ENCODE measurements around the gene NFKBIE.

NFKBIE gene

GRCh38 chr6:44305200-44305725, 39.9 kb upstream of the NFKBIE start:
- Histone ChIP-seq H3K27me3 (ENCODE audit: insufficient read depth, low read length) (no peaks in the 10 kb centered on the region), H3K79me2 (ENCODE audit: control insufficient read depth, insufficient read depth, low read length, unreplicated experiment) (no peaks in the 10 kb centered on the region), H3K4me3 (ENCODE audit: low read depth, low read length) (no peak overlapping the region), H3K27ac (ENCODE audit: low read depth, low read length) (no peak overlapping the region), H3K36me3 (ENCODE audit: insufficient read depth, low read length) (peaks cover 8% of the 10 kb centered on the region; the same call in 1 of the 2 replicates), H3K4me1 (ENCODE audit: control insufficient read depth, insufficient read depth, low read length, unreplicated experiment) (peaks cover 4% of the 10 kb centered on the region), H2AFZ (ENCODE audit: low read length, unreplicated experiment) (no peak overlapping the region)

DNA sequence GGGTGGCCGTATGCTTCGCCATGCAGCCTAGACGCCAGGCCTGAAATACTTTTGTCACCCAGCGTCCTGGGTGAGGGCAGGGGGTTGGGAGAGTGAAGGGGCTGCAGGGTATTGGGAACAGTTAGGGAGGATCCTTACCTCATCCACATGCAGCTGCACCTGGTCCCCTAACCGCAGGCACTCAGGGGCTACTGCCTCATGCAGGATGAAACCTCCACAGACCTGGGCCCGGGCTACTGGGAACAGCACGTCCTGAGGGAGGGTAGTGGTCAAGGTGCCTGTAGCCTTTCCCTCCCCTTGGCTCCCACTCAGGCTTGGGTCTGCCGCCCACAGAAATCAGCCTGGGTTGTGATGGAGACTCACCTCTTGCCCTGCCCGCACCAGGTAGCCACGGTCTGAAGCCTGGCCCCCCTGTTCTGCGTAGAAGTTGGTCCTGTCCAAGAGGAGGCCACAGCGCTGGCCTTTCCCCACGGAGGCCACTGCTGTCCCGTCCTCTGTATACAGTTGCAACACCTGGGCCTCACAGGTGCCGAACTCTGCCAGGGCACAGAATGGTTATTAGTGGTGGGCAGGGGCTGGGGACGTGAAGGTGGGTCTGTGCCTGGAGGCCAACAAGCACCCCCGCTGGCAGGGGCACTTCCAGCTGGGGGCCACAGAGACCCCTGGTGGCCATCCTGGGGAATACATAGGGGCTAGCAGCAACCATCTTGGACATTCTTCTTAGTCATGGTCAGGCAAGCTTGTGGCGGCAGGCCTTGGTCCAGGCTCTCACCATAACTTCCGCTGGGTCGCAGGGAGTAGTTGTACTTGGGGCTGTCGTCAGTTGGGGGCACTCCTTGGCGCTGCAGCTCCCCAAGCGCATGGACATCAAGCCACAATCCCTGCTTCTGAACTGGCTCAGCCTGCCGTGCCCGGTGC, 39.2 kb upstream of the NFKBIE start:
- peaks cover 4% of the 10 kb centered on the region for H3K4me1 ChIP-seq (ENCODE audit: control insufficient read depth, insufficient read depth, low read length, unreplicated experiment)
- no peak overlapping the region for H3K27ac ChIP-seq (ENCODE audit: low read depth, low read length)
- peaks cover under 1% of the 10 kb centered on the region; the same call in 1 of the 2 replicates for H3K36me3 ChIP-seq (ENCODE audit: insufficient read depth, low read length)

DNA sequence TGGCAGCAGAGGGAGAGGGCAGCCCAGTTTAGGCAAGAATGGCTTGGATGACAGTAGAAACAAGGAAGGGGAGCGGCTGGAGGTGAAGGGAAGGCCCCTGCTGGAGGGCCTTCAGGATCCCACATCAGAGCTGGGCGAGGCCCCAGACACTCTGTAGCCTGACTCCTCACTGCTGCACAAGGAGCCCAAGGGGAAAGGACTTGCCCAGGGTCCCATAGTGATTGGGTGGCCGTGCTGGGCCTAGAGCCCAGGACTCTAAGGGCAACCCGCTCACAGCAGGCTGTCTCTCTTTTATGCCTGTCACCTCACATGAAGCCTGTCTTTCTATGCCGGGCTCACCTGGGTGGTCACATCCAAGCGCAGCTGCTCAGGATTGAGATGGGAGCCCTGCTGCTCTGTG, 38.5 kb upstream of the NFKBIE start:
- Histone ChIP-seq H3K4me1 (ENCODE audit: control insufficient read depth, insufficient read depth, low read length, unreplicated experiment) (peaks cover 4% of the 10 kb centered on the region), H3K27ac (ENCODE audit: low read depth, low read length) (no peak overlapping the region), H3K79me2 (ENCODE audit: control insufficient read depth, insufficient read depth, low read length, unreplicated experiment) (no peaks in the 10 kb centered on the region), H3K27me3 (ENCODE audit: insufficient read depth, low read length) (no peaks in the 10 kb centered on the region), H3K4me3 (ENCODE audit: low read depth, low read length) (no peak overlapping the region), H2AFZ (ENCODE audit: low read length, unreplicated experiment) (no peak overlapping the region), H3K36me3 (ENCODE audit: insufficient read depth, low read length) (no peaks in the 10 kb centered on the region)

More for the DNA sequence above, 39.2 kb upstream of the NFKBIE start:
- H3K4me3 ChIP-seq (ENCODE audit: low read depth, low read length) = no peak overlapping the region
- H2AFZ ChIP-seq (ENCODE audit: low read length, unreplicated experiment) = no peak overlapping the region
- no peaks in the 10 kb centered on the region for H3K27me3 ChIP-seq (ENCODE audit: insufficient read depth, low read length)
- no peaks in the 10 kb centered on the region for H3K79me2 ChIP-seq (ENCODE audit: control insufficient read depth, insufficient read depth, low read length, unreplicated experiment)

DNA sequence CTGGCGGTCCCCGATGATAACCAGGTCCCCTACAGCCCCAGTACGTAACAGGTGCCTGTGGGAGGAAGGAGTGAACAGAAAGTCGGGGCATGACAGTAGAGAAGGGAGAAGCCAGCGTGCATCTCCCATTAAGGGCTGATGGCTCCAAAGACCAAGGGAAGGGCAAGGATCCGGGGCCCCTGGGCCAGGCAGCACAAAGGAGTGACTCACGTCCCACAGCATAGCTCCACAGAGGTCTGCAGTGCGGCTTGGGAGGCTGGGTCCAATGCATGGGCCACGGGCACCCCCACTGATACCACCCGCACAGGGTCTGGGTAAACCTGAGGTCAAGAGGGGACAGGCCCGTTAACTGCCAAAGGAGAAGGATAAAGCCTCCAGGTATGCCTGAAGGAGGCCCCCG, 37.5 kb upstream of the NFKBIE start:
- no peaks in the 10 kb centered on the region for H3K36me3 ChIP-seq (ENCODE audit: insufficient read depth, low read length)
- H3K4me1 ChIP-seq (ENCODE audit: control insufficient read depth, insufficient read depth, low read length, unreplicated experiment) = peaks cover 4% of the 10 kb centered on the region
- H3K79me2 ChIP-seq (ENCODE audit: control insufficient read depth, insufficient read depth, low read length, unreplicated experiment) = no peaks in the 10 kb centered on the region
- no peak overlapping the region for H3K27ac ChIP-seq (ENCODE audit: low read depth, low read length)
- H3K27me3 ChIP-seq (ENCODE audit: insufficient read depth, low read length) = peaks cover 8% of the 10 kb centered on the region
- H2AFZ ChIP-seq (ENCODE audit: low read length, unreplicated experiment) = no peak overlapping the region
- no peak overlapping the region for H3K4me3 ChIP-seq (ENCODE audit: low read depth, low read length)

GRCh38 chr6:44301782-44302564, 36.6 kb upstream of the NFKBIE start:
- Histone ChIP-seq H3K36me3 (ENCODE audit: insufficient read depth, low read length) (no peaks in the 10 kb centered on the region), H3K4me1 (ENCODE audit: control insufficient read depth, insufficient read depth, low read length, unreplicated experiment) (peaks cover 4% of the 10 kb centered on the region), H3K27me3 (ENCODE audit: insufficient read depth, low read length) (peaks cover 17% of the 10 kb centered on the region), H2AFZ (ENCODE audit: low read length, unreplicated experiment) (no peak overlapping the region), H3K79me2 (ENCODE audit: control insufficient read depth, insufficient read depth, low read length, unreplicated experiment) (no peaks in the 10 kb centered on the region), H3K4me3 (ENCODE audit: low read depth, low read length) (no peak overlapping the region), H3K27ac (ENCODE audit: low read depth, low read length) (no peak overlapping the region)

- Histone ChIP-seq H3K4me1 (ENCODE audit: control insufficient read depth, insufficient read depth, low read length, unreplicated experiment) (peaks cover 4% of the 10 kb centered on the region), H3K27ac (ENCODE audit: low read depth, low read length) (no peak overlapping the region), H3K36me3 (ENCODE audit: insufficient read depth, low read length) (no peaks in the 10 kb centered on the region), H2AFZ (ENCODE audit: low read length, unreplicated experiment) (no peak overlapping the region), H3K79me2 (ENCODE audit: control insufficient read depth, insufficient read depth, low read length, unreplicated experiment) (no peaks in the 10 kb centered on the region), H3K27me3 (ENCODE audit: insufficient read depth, low read length) (peaks cover 26% of the 10 kb centered on the region), H3K4me3 (ENCODE audit: low read depth, low read length) (no peak overlapping the region)
These were observed 35.8 kb upstream of the NFKBIE start for GRCh38 chr6:44301106-44301505.

DNA sequence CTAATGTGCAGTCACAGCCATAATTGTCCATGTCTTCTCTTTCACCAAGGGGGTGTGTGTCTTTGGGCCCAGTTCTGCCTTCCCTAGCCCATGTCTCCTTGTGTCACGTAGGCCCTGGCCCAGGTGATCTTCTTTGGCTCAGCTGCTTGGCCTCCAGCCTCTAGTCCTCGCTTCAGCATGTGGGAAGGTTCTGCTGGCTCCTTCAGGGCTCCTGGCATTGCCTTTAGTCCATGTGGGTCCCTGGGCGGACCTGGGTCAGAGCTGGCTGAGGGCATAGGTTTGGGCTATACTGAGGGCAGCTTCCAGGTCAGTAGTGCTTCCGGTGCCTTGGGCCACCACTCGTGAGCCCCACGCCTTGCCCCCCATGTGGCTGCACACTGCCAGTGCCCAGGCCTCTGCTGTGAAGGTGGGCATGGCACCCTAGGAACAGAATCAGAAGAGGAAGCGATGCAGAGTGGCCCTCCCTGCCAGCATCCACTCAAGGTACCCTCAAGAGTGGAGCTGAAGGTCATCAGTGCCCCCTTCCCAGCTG, 35.0 kb upstream of the NFKBIE start:
- Histone ChIP-seq H3K27me3 (ENCODE audit: insufficient read depth, low read length) (peaks cover 33% of the 10 kb centered on the region), H3K4me3 (ENCODE audit: low read depth, low read length) (no peak overlapping the region), H3K36me3 (ENCODE audit: insufficient read depth, low read length) (no peaks in the 10 kb centered on the region), H3K79me2 (ENCODE audit: control insufficient read depth, insufficient read depth, low read length, unreplicated experiment) (no peaks in the 10 kb centered on the region), H3K27ac (ENCODE audit: low read depth, low read length) (no peak overlapping the region), H3K4me1 (ENCODE audit: control insufficient read depth, insufficient read depth, low read length, unreplicated experiment) (peaks cover 4% of the 10 kb centered on the region), H2AFZ (ENCODE audit: low read length, unreplicated experiment) (no peak overlapping the region)

GRCh38 chr6:44298864-44299263, 33.5 kb upstream of the NFKBIE start:
- H3K27me3 ChIP-seq (ENCODE audit: insufficient read depth, low read length) = peaks cover 41% of the 10 kb centered on the region
- H3K36me3 ChIP-seq (ENCODE audit: insufficient read depth, low read length) = no peaks in the 10 kb centered on the region
- no peak overlapping the region for H2AFZ ChIP-seq (ENCODE audit: low read length, unreplicated experiment)
- H3K79me2 ChIP-seq (ENCODE audit: control insufficient read depth, insufficient read depth, low read length, unreplicated experiment) = no peaks in the 10 kb centered on the region
- H3K27ac ChIP-seq (ENCODE audit: low read depth, low read length) = no peak overlapping the region
- peaks cover 4% of the 10 kb centered on the region for H3K4me1 ChIP-seq (ENCODE audit: control insufficient read depth, insufficient read depth, low read length, unreplicated experiment)
- H3K4me3 ChIP-seq (ENCODE audit: low read depth, low read length) = no peak overlapping the region

- Histone ChIP-seq H3K36me3 (ENCODE audit: insufficient read depth, low read length) (no peaks in the 10 kb centered on the region), H3K27ac (ENCODE audit: low read depth, low read length) (no peak overlapping the region), H3K4me1 (ENCODE audit: control insufficient read depth, insufficient read depth, low read length, unreplicated experiment) (peaks cover 4% of the 10 kb centered on the region), H3K27me3 (ENCODE audit: insufficient read depth, low read length) (peaks cover 46% of the 10 kb centered on the region), H3K4me3 (ENCODE audit: low read depth, low read length) (peak overlapping the region; percentile 67; the same call in 1 of the 2 replicates), H3K79me2 (ENCODE audit: control insufficient read depth, insufficient read depth, low read length, unreplicated experiment) (no peaks in the 10 kb centered on the region), H2AFZ (ENCODE audit: low read length, unreplicated experiment) (no peak overlapping the region)
These were observed 32.9 kb upstream of the NFKBIE start for GRCh38 chr6:44298055-44298803.

All from ACC112 (cell line).